Hepatocyte (in vitro differentiated cells): ENCODE measurements around the gene ZBTB20. TPM values are rescaled to one million over a fixed set of nuclear protein-coding genes. Genes with fewer than 3 reads are reported as not detected.

ENCODE experiments used
- DNase-seq: peaks from one replicate; pipeline ENCODE4 v3.0.0-alpha.2; 2016; ENCODE audit warnings: low spot score
- H2AFZ ChIP-seq: fragments of 200-600 bp; sonication (generic); 2 replicates; pipeline ENCODE4 v1.6.0; 2016; ENCODE audit warnings: antibody characterized with exemption, mild to moderate bottlenecking
- H3K27ac ChIP-seq: fragments of 200-600 bp; sonication (generic); 2 replicates; pipeline ENCODE4 v1.5.1; 2016; ENCODE audit warnings: mild to moderate bottlenecking
- H3K27me3 ChIP-seq: fragments of 200-600 bp; sonication (generic); 2 replicates; pipeline ENCODE4 v1.6.1; 2016
- H3K36me3 ChIP-seq: fragments of 200-600 bp; sonication (generic); replicated peaks from 2 replicates; pipeline ENCODE4 v1.5.1; 2016; ENCODE audit warnings: low read depth; ENCODE audit not compliant: insufficient read depth
- H3K4me1 ChIP-seq: fragments of 200-600 bp; sonication (generic); 2 replicates; pipeline ENCODE4 v1.5.1; 2016; ENCODE audit warnings: mild to moderate bottlenecking, moderate library complexity; ENCODE audit not compliant: insufficient read depth
- H3K4me2 ChIP-seq: fragments of 200-600 bp; sonication (generic); 2 replicates; pipeline ENCODE4 v1.6.0; 2016
- H3K4me3 ChIP-seq: fragments of 200-600 bp; sonication (generic); 2 replicates; pipeline ENCODE4 v1.5.1; 2016; ENCODE audit warnings: mild to moderate bottlenecking
- H3K79me2 ChIP-seq: fragments of 200-600 bp; sonication (generic); 2 replicates; pipeline ENCODE4 v1.6.0; 2017; ENCODE audit warnings: mild to moderate bottlenecking
- H3K9me2 ChIP-seq: fragments of 200-600 bp; sonication (generic); replicated peaks from 2 replicates; pipeline ENCODE4 v1.6.0; 2017; ENCODE audit warnings: mild to moderate bottlenecking; ENCODE audit not compliant: insufficient read depth
- H3K9me3 ChIP-seq: fragments of 200-600 bp; sonication (generic); 2 replicates; pipeline ENCODE4 v1.5.1; 2016; ENCODE audit warnings: low read depth, mild to moderate bottlenecking
- H4K20me1 ChIP-seq: fragments of 200-600 bp; sonication (generic); 2 replicates; pipeline ENCODE4 v1.6.0; 2016; ENCODE audit warnings: mild to moderate bottlenecking; ENCODE audit not compliant: insufficient read depth, poor library complexity, severe bottlenecking
- CTCF ChIP-seq: fragments of 200-600 bp; sonication (generic); IDR thresholded peaks from 2 replicates; pipeline ENCODE4 v1.5.1; 2016; ENCODE audit warnings: antibody characterized with exemption, mild to moderate bottlenecking; ENCODE audit not compliant: poor library complexity
- EZH2 ChIP-seq: fragments of 200-600 bp; sonication (generic); IDR thresholded peaks from 2 replicates; pipeline ENCODE4 v1.6.1; 2016; ENCODE audit warnings: antibody characterized with exemption, mild to moderate bottlenecking, borderline replicate concordance
- EZH2phosphoT487 ChIP-seq: fragments of 200-600 bp; sonication (generic); IDR thresholded peaks from one replicate; pipeline ENCODE4 v1.6.1; 2018; ENCODE audit warnings: antibody characterized with exemption, mild to moderate bottlenecking, low read depth, moderate library complexity; ENCODE audit not compliant: unreplicated experiment, severe bottlenecking
- WGBS: methylation state at CpG from one replicate; pipeline ENCODE4 v1.1.6; 2016; ENCODE audit warnings: low lambda C conversion rate; ENCODE audit errors: missing lambda C conversion rate; 5-methylcytosine and 5-hydroxymethylcytosine counted together
- polyA plus RNA-seq: library from polyadenylated mRNA; unstranded; fragments of >200 nt; fragmentation: Nextera tagmentation; extraction: Ambion mirVana; gene quantifications from 2 replicates; pipeline ENCODE4 v1.2.1, GENCODE V29; 2016
- total RNA-seq: library from RNA; depleted of rRNA; stranded (reverse); fragments of >200 nt; gene quantifications from 2 replicates; pipeline ENCODE4 v1.2.3, GENCODE V29; 2014

ZBTB20 gene
- total and polyA plus RNA-seq, 2 experiments from 2014 or later: 25.8 to 28.0 TPM

GRCh38 chr3:114899186-114899931, 247.7 kb downstream of the ZBTB20 start:
- Histone ChIP-seq H3K79me2 (no peaks in the 10 kb centered on the region), H3K4me1 (peaks cover 5% of the 10 kb centered on the region), H3K27me3 (no peaks in the 10 kb centered on the region), H4K20me1 (no peaks in the 10 kb centered on the region), H3K36me3 (no peaks in the 10 kb centered on the region), H3K4me2 (peak overlapping the region; percentile 22), H3K27ac (peak overlapping the region; percentile 59), H3K4me3 (no peak overlapping the region), H3K9me2 (no peaks in the 10 kb centered on the region), H2AFZ (no peak overlapping the region), H3K9me3 (no peaks in the 10 kb centered on the region)
- TF ChIP-seq CTCF (no peak), EZH2 (no peak), EZH2phosphoT487 (no peak)
- 41% methylated on average over 4 of the region's 4 CpGs for WGBS
- peak; percentile 62 for DNase-seq

- DNase-seq: no peak
- Histone ChIP-seq H2AFZ (no peak overlapping the region), H3K4me3 (no peak overlapping the region), H3K9me2 (no peaks in the 10 kb centered on the region), H3K4me1 (no peaks in the 10 kb centered on the region), H3K4me2 (no peak overlapping the region), H3K36me3 (no peaks in the 10 kb centered on the region), H3K27ac (no peak overlapping the region), H3K9me3 (no peaks in the 10 kb centered on the region), H3K79me2 (no peaks in the 10 kb centered on the region), H3K27me3 (no peaks in the 10 kb centered on the region), H4K20me1 (no peaks in the 10 kb centered on the region)
- TF ChIP-seq CTCF: no peak
- no peak for TF ChIP-seq EZH2phosphoT487
- TF ChIP-seq EZH2: no peak
- WGBS: 88% methylated on average over 1 of the region's 1 CpG
These were observed 250.1 kb downstream of the ZBTB20 start for GRCh38 chr3:114896978-114897377.

DNA sequence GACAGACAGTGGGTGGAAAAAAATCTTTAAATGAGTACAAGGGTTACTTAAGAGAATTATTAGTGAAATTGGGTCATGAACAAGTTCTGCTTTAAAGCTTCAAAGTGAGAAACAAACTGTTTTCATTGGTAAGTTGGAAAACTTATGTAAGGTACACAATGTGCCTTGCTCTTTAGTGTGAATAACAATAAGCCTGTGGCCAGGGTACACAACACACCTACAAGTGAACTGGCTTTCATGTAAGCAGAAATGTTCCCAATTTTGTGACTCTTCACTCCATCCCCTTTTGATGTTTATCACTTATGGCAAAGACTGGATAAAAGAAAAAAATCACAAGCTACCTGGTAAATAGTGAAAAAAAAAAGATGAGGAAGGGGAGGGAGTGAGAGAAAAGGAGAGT, 253.7 kb downstream of the ZBTB20 start:
- no peak for DNase-seq
- Histone ChIP-seq H3K4me1 (no peaks in the 10 kb centered on the region), H3K9me2 (no peaks in the 10 kb centered on the region), H3K9me3 (no peaks in the 10 kb centered on the region), H3K27me3 (no peaks in the 10 kb centered on the region), H3K27ac (no peak overlapping the region), H4K20me1 (no peaks in the 10 kb centered on the region), H2AFZ (no peak overlapping the region), H3K4me3 (no peak overlapping the region), H3K4me2 (no peak overlapping the region), H3K79me2 (no peaks in the 10 kb centered on the region), H3K36me3 (no peaks in the 10 kb centered on the region)
- no peak for TF ChIP-seq EZH2
- TF ChIP-seq CTCF: no peak
- no peak for TF ChIP-seq EZH2phosphoT487
